Measurements from ENCODE around the gene SAA2. TPM values are rescaled to one million over a fixed set of nuclear protein-coding genes. Genes with fewer than 3 reads are reported as not detected.

The SAA2 gene
- total RNA-seq, 1 experiment from 2014 or later = not detected

- Histone ChIP-seq H3K27me3 (ENCODE audit: insufficient read depth, low read length) (no peaks in the 10 kb centered on the region), H4K8ac (replicated peaks; ENCODE audit: insufficient read length, low read depth, low read length) (no peak overlapping the region), H3K23ac (ENCODE audit: insufficient read length, low read depth, low read length) (no peak overlapping the region), H4K20me1 (ENCODE audit: control insufficient read depth, insufficient read depth, insufficient read length) (no peaks in the 10 kb centered on the region), H3K9ac (ENCODE audit: extremely low read depth, insufficient read length, low read length) (no peak overlapping the region), H3K56ac (ENCODE audit: insufficient read length, low read depth, low read length) (no peak overlapping the region), H2AFZ (ENCODE audit: low read length) (no peak overlapping the region), H3K79me1 (ENCODE audit: insufficient read depth, low read depth, low read length, poor library complexity, severe bottlenecking) (no peaks in the 10 kb centered on the region), H4K5ac (ENCODE audit: insufficient read length, low read depth, low read length) (no peak overlapping the region), H3K14ac (ENCODE audit: insufficient read depth, low read length) (no peak overlapping the region; the same call in 1 of the 2 replicates), H3K23me2 (ENCODE audit: insufficient read length, low read depth, low read length, poor library complexity, severe bottlenecking) (no peaks in the 10 kb centered on the region), H2BK120ac (ENCODE audit: low read depth, low read length, poor library complexity, severe bottlenecking) (no peak overlapping the region), H4K91ac (ENCODE audit: insufficient read length, low read depth, low read length) (no peak overlapping the region), H3K4ac (ENCODE audit: low read depth, low read length) (no peak overlapping the region), H3K79me2 (ENCODE audit: insufficient read depth, low read length) (no peaks in the 10 kb centered on the region), H3K4me2 (ENCODE audit: insufficient read depth, insufficient read length, low read length) (no peak overlapping the region), H2BK15ac (ENCODE audit: low read depth, low read length) (no peak overlapping the region), H2AK5ac (ENCODE audit: insufficient read length, low read length) (no peak overlapping the region), H2BK5ac (ENCODE audit: insufficient read length, low read length) (no peak overlapping the region), H3K18ac (ENCODE audit: insufficient read length, low read depth, low read length) (no peak overlapping the region), H2BK20ac (ENCODE audit: low read depth, low read length, poor library complexity, severe bottlenecking) (no peak overlapping the region), H3K4me1 (ENCODE audit: insufficient read depth, low read length) (no peaks in the 10 kb centered on the region), H3K27ac (ENCODE audit: insufficient read length, low read depth, low read length) (no peak overlapping the region), H3K9me3 (ENCODE audit: control insufficient read depth, low read depth, low read length) (no peaks in the 10 kb centered on the region), H3T11ph (ENCODE audit: low read length) (no peak overlapping the region), H2BK12ac (ENCODE audit: insufficient read length, low read depth, low read length) (no peak overlapping the region)
- no peak for TF ChIP-seq CTCF (conservative IDR thresholded peaks at IDR 0.05)
- DNase-seq = no peak
- H3K4me3 Mint-ChIP-seq = no peak overlapping the region; a peak in 1 of 5 replicates
- H3K9me3 Mint-ChIP-seq = peaks cover 0 to 5% of the 10 kb centered on the region in 2 experiments; a peak in 1 of 5 replicates
- H3K27ac Mint-ChIP-seq = no peak overlapping the region
- no peaks in the 10 kb centered on the region for H3K36me3 Mint-ChIP-seq (ENCODE audit: insufficient read depth in 1 of 3, low read depth in 3 of 3)
- no peaks in the 10 kb centered on the region for H3K4me1 Mint-ChIP-seq
- WGBS (ENCODE audit: extremely low coverage, insufficient read length, low lambda C conversion rate) = no CpG with 5 or more reads among the region's 5 CpGs
- peaks cover 6% of the 10 kb centered on the region for H3K27me3 Mint-ChIP-seq (ENCODE audit: low read depth)
Observed at GRCh38 chr11:18221274-18221876, 27.1 kb downstream of the SAA2 start.

Data from H9 (cell line).